ENCODE measurements around the gene TGIF2. TPM values are rescaled to one million over a fixed set of nuclear protein-coding genes. Genes with fewer than 3 reads are reported as not detected.

Gene TGIF2
- total and polyA plus RNA-seq, 2 of the 8 experiments (the other 6 are each of a cell fraction or from before 2014, with no cell fraction given), result 49.7 to 76.7 TPM

- no peak for TF ChIP-seq NANOG (IDR thresholded peaks at IDR 0.05; ENCODE audit: insufficient read depth, low read depth, low read length, poor library complexity, severe bottlenecking)
These were observed 41.0 kb upstream of the TGIF2 start (continued) for GRCh38 chr20:36532388-36532787.
